ENCODE data around the gene SLC25A30.

GRCh38 chr13:45410466-45410865 is 7.7 kb downstream of the SLC25A30 start:
- TF ChIP-seq CTCF (IDR thresholded peaks at IDR 0.05) (no peak), POLR2A (IDR thresholded peaks at IDR 0.05) (no peak), POLR2AphosphoS5 (IDR thresholded peaks at IDR 0.05; ENCODE audit: insufficient read depth in 1 of 2, low read depth in 1 of 2) (no peak)

Data from vagina (tissue), 2 donors.